ENCODE results near the gene PHYKPL. TPM values are rescaled to one million over a fixed set of nuclear protein-coding genes. Genes with fewer than 3 reads are reported as not detected.

The PHYKPL gene
- total RNA-seq (2014; rRNA removed; shearing (Covaris generic)) = 46.0 and 59.0 TPM in 2 replicates

GRCh38 chr5:178232124-178232919, at the start of gene PHYKPL:
Gene PHYKPL, minus strand, starts transcription at chr5:178232802. Its CDS starts 252 bp downstream, at chr5:178232550.
- peak; percentile 76 for DNase-seq (ENCODE audit: low spot score)

DNA sequence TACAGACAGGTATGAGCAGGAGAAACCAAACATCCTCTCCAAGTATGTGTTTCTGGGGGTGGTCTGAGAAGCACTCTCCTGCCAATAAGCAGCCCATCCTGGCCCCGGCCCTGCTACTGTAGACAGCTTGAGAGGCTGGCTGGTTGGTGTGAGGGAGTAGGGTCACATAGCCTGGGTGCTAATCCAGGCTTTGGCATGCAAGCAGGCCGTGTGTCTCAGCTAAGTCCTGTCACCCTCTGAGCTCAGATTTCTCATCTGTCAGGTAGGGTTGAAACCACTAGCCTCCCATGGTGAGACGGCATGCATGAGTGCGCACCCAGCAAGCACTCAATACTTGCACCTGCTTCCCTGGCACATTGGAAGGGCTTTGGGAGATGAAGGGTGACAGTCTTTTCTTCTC, 49.8 kb upstream of the PHYKPL start:
- DNase-seq (ENCODE audit: low spot score) = no peak

DNA sequence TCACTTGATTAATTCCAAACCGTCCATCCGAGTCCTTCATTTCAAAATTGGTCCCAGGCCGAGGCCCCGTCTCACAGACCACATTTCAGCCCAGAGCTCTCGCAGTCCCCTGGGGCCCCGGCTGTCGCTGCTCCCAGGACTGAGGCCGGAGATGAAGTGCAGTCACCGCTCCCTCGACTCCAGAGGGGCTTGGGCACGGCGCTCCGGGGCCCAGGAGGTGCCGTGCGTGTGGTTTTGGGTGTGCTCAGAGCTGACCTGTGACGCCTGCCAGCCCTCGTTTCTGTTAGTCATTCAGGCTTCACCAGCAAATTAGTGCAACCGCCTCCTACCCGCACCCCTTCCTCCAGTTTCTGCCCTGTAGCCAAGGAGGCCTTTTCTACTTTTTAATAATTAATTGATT, 48.7 kb upstream of the PHYKPL start:
- no peak for DNase-seq (ENCODE audit: low spot score)

DNA sequence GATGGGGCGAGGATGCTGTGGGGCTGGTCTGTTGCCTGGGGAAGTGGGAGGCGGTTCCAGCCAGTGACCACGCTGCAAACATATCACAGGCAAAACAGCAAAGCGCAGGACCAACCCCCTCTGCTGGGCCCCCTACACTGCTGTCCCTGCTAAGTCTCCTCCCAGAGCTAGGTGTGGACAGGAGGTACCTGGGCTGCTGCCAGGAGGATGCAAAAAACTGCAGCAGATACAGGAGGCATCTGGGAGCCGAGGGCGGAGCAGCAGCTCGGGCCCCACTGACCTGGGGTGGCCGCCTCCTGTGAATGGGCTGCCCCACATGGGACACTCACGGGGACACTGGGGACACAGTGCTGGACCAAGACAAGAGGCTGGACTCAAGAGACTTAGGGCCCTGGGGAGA, 48.0 kb upstream of the PHYKPL start:
- no peak for DNase-seq (ENCODE audit: low spot score)

DNA sequence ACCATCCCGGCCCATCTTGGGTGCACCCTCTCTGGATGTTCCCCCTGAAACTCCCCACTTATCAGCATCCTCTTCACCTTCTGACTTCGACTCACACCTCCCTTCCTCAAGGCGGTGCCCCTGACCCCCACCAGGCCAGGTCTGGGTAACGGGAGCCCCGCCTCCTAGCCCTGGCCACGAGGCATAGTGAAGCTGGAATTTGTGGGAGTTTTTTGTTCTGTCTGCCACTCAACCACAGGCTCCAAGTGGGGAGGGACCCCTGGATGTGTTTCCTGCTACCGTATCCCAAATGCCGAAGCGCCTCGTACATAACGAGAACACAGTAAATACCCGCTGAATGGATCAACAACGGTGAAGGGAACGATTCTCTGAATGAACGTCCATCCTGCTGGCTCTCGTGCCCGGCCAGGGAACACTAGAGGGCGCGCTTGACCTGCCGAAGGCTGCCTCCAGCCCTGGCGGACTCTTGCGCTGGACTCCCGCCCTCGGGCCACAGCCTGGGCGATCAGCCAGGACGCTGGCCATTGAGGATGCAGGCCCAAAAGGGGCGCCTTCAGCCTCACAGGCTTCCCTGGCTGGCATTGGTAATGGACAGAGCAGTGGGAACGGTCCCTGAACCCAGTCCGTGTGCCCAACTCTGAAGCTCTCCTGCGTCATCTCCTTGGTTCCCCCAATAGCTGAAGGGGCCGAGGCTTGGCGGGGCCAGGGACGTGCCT, 47.3 kb upstream of the PHYKPL start:
- DNase-seq (ENCODE audit: low spot score) = peak; percentile 84

DNA sequence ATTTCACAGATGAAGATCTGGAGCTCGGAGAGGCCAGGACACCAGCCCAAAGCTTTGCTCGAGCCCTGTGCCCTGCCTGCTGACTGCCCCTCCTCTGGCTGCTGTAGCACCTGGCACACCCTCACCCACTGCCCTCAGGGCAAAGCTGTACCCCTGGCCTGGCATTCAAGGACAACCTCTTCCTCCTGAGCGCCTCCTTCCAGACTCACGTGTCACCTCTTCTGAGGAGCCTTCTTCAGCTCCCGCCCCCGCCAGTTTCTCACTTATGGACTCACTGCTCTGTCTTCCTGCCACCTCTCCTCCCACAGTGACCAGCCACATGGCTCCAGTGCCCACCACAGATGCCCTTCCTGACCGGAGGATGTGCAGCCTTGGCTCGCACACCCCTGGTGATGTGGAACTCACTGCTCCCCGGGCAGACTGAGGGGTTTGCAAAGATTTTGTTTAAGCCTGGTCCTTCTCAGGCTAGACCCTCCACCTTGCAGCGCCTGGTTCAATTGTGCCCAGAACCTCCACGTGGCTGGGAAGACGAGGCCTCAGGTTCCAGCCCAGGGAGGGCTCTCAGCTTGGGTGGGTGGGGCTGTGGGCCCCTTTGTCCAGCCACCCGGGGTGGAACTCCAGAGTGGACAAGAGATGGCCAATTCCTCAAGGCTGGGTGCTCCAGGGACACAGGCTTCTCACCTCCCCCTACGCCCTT, 46.6 kb upstream of the PHYKPL start:
- no peak for DNase-seq (ENCODE audit: low spot score)

DNA sequence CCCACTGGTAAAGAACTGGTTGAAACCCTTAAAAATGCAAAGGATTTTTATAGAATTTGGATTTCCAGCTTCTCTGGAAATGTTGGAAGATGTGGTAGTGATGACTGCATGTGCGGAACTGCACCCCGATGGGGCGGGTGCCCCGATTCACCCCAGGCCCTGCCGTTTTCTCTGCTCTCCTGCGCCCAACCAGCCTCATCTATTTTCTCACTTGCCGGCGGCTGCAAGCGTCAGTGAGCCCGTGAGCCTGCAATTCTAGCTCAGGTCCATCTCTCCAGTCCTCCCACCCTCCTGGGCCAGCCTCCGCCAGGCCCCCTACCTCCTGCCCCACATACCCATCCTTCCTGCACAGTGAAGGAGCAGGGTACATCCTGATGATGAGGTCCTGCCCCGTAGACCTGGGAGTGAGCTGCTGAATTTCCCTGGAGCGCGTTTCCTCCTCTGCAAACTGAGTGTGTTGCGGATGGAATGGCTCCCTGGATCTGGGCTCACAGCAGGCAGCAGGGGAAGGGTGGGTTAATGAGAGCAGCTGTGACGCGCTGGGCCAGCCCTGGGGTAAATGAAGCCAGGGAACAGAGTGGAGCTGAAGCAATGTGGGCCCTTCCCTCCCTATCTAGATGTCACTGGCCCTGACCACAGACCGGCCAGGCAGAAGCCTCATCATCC, 45.9 kb upstream of the PHYKPL start:
- DNase-seq (ENCODE audit: low spot score) = no peak

DNA sequence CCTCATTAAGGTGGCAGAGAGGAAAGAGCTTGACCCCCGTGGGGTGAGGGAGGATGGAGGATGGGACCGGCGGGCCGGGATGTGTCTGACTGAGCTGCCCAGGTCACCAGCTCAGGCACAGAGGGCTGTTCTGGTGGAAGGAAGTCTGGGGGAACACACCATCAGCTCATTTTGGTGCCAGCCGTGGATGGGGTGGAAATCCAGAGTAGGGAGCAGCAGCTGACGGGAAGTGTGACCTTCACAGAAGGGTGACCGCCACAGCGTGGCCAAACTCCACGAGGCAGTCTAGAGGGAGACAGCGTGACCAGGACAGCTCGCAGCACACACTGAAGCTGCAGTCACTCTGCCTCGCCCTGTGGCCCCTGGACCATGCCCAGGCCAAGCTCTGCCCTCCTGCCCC, 45.3 kb upstream of the PHYKPL start:
- no peak for DNase-seq (ENCODE audit: low spot score)

- DNase-seq (ENCODE audit: low spot score) = no peak
Observed at GRCh38 chr5:178277346-178277745, 44.7 kb upstream of the PHYKPL start.

GRCh38 chr5:178274781-178275537, 42.4 kb upstream of the PHYKPL start:
- no peak for DNase-seq (ENCODE audit: low spot score)

DNA sequence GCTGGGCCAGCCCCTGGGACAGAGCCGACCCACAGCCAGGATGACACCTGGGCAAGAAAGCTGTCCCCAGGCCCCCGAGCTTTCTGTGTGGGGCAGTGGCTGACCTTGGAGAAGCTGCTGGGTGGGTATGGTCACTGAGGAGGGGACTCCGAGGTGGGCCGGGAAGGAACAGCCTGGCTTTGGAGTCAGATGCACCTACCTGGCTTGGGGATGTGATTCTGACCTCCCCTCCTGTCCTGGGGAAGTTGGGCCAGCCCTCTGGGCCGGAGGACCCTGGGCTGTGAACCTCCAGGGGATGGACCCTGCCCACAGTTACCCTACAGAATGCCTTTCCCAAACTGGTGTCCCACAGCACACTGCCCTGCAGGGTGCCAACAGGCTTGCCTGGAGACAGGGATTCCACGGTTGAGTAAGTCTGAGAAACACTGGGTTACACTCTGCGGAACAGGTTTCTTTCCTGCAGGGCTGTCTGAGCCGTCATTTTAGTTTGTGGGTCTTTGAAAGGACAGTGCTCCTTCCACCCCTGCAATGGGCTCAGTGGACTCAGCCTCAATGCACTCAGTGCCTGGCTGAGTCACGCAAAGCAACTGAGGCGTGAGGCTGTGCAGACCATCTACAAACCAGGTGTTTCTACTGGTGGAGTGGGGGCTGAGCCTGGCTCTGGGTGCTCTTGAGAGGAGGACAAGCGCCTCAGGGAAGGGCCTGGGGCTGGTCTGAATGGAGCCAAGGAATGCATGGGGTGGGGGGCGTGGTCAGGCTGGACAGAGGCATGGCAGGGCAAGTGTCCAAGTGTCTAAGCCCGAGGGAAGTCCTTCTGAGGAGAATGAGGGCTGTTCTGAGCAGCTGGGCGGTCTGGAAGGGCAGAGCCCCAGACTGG, 41.3 kb upstream of the PHYKPL start:
- DNase-seq (ENCODE audit: low spot score) = no peak

GRCh38 chr5:178273041-178273440, 40.4 kb upstream of the PHYKPL start:
- DNase-seq (ENCODE audit: low spot score) = no peak

GRCh38 chr5:178272591-178272990, 40.0 kb upstream of the PHYKPL start:
- DNase-seq (ENCODE audit: low spot score) = no peak

DNA sequence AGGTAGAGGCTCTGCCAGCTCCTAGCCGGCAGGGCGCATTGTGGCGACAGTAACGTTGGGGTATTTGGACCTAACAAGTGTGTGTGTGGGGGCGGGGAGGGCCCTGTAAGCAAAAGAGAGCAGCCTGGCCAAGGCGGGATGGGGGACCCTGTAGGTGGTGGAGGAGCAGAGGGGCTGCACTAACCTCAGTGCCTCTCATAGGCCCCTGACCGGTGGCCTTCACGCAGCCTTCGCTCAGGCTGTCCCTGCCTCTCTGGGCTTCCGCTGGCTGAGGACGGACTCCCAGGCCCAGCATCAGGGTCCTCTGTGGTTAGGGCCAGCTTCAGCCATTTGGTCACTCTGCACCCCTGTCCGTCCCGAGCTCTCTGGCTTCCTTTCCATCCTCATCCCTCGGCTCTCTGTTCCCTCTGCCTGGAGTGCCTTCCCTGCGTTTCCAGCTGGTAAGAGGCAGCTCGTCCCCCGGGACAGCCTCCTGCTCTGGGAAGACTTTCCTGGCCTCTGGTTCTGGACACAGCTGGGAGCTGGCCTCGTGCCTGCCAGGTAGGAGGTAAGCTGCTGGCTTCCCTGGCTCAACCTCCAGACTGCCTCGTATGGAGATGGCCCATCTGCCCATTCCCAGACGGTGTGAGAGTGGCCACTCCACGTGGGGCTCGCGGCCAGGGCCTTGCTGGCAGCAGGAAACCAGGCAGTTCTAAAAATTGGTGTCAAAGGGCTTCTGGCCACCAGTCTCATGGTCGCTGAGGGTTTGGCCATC, 39.3 kb upstream of the PHYKPL start:
- no peak for DNase-seq (ENCODE audit: low spot score)

GRCh38 chr5:178271231-178271630, 38.6 kb upstream of the PHYKPL start:
- DNase-seq (ENCODE audit: low spot score) = no peak

DNA sequence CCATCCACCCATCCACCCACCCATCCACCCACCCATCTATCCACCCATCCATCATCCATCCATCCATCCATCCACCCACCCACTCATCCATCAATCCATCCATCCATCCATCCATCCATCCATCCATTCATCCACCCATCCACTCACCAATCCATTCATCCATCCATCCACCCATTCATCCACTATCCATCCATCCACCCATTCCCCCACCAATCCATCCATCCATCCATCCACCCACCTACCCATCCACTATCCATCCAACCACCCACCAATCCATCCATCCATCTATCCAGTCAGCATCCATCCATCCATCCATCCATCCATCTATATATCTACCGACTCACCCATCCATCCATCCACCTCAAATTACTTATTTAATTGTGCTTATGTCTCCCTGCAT, 36.9 kb upstream of the PHYKPL start:
- DNase-seq (ENCODE audit: low spot score) = no peak

DNA sequence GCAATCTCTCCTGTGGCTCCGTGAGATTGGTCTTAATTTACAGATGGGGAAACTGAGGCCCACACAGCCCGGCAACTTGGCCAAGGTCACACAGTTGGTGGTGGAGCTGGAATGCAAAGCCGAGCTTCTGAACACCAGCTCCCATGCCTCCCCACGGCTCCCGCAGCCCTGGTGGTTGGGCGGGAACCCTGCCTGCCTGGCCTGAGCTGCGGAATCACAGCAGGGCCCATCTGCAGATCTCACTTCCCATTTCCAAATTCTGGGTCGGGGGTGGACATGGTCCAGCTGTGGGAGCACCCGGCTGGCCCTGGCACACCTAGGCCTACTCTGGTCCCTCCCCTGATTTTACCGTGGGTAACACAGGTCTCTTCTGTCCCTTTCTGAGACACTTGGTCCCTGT, 35.3 kb upstream of the PHYKPL start:
- no peak for DNase-seq (ENCODE audit: low spot score)

DNA sequence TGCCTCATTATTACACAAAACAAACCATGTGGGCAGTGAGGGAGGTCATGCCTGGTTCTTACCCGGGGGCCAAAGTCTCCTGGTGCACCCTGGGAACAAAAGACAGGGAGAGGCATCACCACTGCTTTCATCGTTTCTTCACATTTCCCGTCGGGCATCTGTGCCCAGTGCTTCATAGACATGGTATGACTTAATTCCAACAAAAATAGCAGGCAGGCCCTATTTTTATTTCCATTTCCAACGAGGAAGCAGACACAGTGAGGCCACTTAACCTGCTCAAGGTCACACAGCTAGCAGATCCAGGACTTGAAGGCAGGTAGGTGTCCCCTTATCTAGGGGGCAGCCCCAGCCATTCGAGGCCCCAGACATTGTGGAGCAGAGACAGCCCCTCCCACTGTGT, 34.6 kb upstream of the PHYKPL start:
- no peak for DNase-seq (ENCODE audit: low spot score)

DNA sequence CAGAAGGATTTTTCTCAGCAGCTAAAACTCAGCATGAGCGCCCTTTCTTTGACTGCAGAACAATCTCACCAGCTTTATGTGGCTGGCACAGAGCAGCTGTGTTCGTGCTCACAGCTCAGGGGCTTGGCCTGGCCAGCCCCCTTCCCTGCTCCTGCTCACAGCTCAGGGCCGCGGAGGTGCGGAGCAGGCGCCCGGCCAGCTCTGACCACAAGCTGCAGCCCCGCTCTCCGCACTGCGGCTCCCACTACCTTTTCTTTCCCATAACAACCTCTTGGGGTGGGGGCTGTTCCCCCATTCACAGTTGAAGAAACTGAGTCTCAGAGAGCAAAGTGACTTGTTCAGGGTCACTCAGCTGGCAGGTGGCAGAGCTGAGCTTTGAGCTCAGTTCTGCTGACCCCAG, 34.0 kb upstream of the PHYKPL start:
- DNase-seq (ENCODE audit: low spot score) = no peak

Data from HT-29 (cell line).